T-helper 17 cell (primary cell): ENCODE measurements around the gene PLIN3. TPM values are rescaled to one million over a fixed set of nuclear protein-coding genes. Genes with fewer than 3 reads are reported as not detected.
"Not testable (repeated sequence)": the region's sequence is repeated elsewhere in the genome, so short reads cannot be mapped to it uniquely, and the experiment has no call there.

Experiments
- ATAC-seq: fragments of 150-1000 bp; cut with Tn5 transposase; 2 replicates; pipeline ENCODE4 v1.10.0; 2021; ENCODE audit warnings: mild to moderate bottlenecking, moderate library complexity
- DNase-seq, 3 donors: peaks; one replicate each; pipeline versions ENCODE4 v3.0.0 to v3.0.0-alpha.2; 2020 to 2021
- H3K9me3 ChIP-seq: one replicate; pipeline ENCODE4 v1.7.0; 2013; ENCODE audit warnings: low read length, mild to moderate bottlenecking; ENCODE audit not compliant: control insufficient read depth, poor library complexity, severe bottlenecking
- H3K27ac Mint-ChIP-seq: one replicate; pipeline ENCODE4 v1.8.0; 2022; ENCODE audit warnings: mild to moderate bottlenecking, moderate library complexity, mixed read lengths
- H3K27me3 Mint-ChIP-seq: one replicate; pipeline ENCODE4 v1.8.0; 2022; ENCODE audit warnings: mixed read lengths
- H3K36me3 Mint-ChIP-seq: one replicate; pipeline ENCODE4 v1.8.0; 2022; ENCODE audit warnings: low read depth, mixed read lengths
- H3K4me1 Mint-ChIP-seq: one replicate; pipeline ENCODE4 v1.8.0; 2022; ENCODE audit warnings: mild to moderate bottlenecking, mixed read lengths
- H3K4me3 Mint-ChIP-seq: one replicate; pipeline ENCODE4 v1.8.0; 2022; ENCODE audit warnings: mild to moderate bottlenecking, moderate library complexity, mixed read lengths
- total RNA-seq, 4 donors: library from RNA in 2 of 4; stranded (reverse) in 2 of 4; gene quantifications; one replicate each; pipeline ENCODE4 v1.2.3 and lab custom pipeline; 2022 to 2026

Gene PLIN3
- total RNA-seq, 2 donors from 2014 or later: 19.7 to 21.7 TPM

- Mint-ChIP-seq H3K4me3 (peak overlapping the region; percentile 83), H3K4me1 (peaks cover 27% of the 10 kb centered on the region), H3K36me3 (peaks cover 8% of the 10 kb centered on the region), H3K27ac (peak overlapping the region; percentile 97), H3K27me3 (no peaks in the 10 kb centered on the region)
- ATAC-seq (peak; percentile 13), DNase-seq (no peak)
- H3K9me3 ChIP-seq: no peaks in the 10 kb centered on the region
Measured at GRCh38 chr19:4829001-4829712, 38.3 kb downstream of the PLIN3 start.

DNA sequence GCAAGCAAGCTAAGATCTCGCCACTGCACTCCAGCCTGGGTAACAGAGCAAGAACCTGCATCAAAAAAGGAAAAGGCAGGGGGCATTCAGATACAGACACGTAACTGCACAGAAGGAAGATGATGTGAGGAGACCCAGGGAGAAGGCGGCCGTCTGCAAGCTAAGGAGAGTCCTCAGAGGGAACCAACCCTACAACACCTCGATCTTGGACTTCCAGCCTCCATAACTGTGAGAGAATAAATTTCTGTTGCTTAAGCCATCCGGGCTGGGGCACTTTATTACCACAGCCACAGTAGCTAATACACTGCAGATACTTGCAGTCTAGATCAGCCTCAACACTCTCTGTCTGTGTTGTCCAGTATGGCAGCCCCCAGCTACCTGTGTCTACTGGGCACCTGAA is 43.9 kb downstream of the PLIN3 start:
- H3K27me3 Mint-ChIP-seq: no peaks in the 10 kb centered on the region
- peaks cover 4% of the 10 kb centered on the region for H3K4me1 Mint-ChIP-seq
- no peaks in the 10 kb centered on the region for H3K36me3 Mint-ChIP-seq
- H3K4me3 Mint-ChIP-seq: no peak overlapping the region
- DNase-seq: no peak
- no peak for ATAC-seq
- H3K9me3 ChIP-seq: no peaks in the 10 kb centered on the region
- H3K27ac Mint-ChIP-seq: peak overlapping the region; percentile 54

- not testable (repeated sequence) for H3K27ac Mint-ChIP-seq, H3K9me3 ChIP-seq, H3K4me3 Mint-ChIP-seq, DNase-seq, H3K27me3 Mint-ChIP-seq, ATAC-seq, H3K4me1 Mint-ChIP-seq, H3K36me3 Mint-ChIP-seq
Measured at GRCh38 chr19:4822354-4822753, 45.1 kb downstream of the PLIN3 start.

GRCh38 chr19:4821265-4821664 is 46.2 kb downstream of the PLIN3 start:
- no peak for ATAC-seq
- Mint-ChIP-seq H3K27ac (no peak overlapping the region), H3K4me3 (no peak overlapping the region), H3K4me1 (peaks cover 8% of the 10 kb centered on the region), H3K36me3 (no peaks in the 10 kb centered on the region), H3K27me3 (no peaks in the 10 kb centered on the region)
- H3K9me3 ChIP-seq: no peaks in the 10 kb centered on the region
- DNase-seq: no peak

- ATAC-seq (no peak), DNase-seq (no peak)
- no peaks in the 10 kb centered on the region for H3K9me3 ChIP-seq
- H3K27me3 Mint-ChIP-seq: no peaks in the 10 kb centered on the region
- no peak overlapping the region for H3K4me3 Mint-ChIP-seq
- H3K36me3 Mint-ChIP-seq: no peaks in the 10 kb centered on the region
- peaks cover 20% of the 10 kb centered on the region for H3K4me1 Mint-ChIP-seq
- H3K27ac Mint-ChIP-seq: peak overlapping the region; percentile 76
Measured at GRCh38 chr19:4817467-4818277, 49.8 kb downstream of the PLIN3 start.

- Mint-ChIP-seq H3K4me3 (no peak overlapping the region), H3K27ac (peak overlapping the region; percentile 76), H3K4me1 (peaks cover 22% of the 10 kb centered on the region), H3K27me3 (no peaks in the 10 kb centered on the region), H3K36me3 (no peaks in the 10 kb centered on the region)
- DNase-seq: no peak
- no peak for ATAC-seq
- no peaks in the 10 kb centered on the region for H3K9me3 ChIP-seq
Measured at GRCh38 chr19:4816950-4817278, 50.6 kb downstream of the PLIN3 start.

GRCh38 chr19:4816202-4816949 is 51.1 kb downstream of the PLIN3 start:
- peaks cover 27% of the 10 kb centered on the region for H3K4me1 Mint-ChIP-seq

GRCh38 chr19:4815426-4816201 is 51.9 kb downstream of the PLIN3 start:
- H3K4me3 Mint-ChIP-seq: peak overlapping the region; percentile 78
- peaks cover 30% of the 10 kb centered on the region for H3K4me1 Mint-ChIP-seq
- ATAC-seq (peak; percentile 86), DNase-seq (peak; percentile 49 to 58 (median 50))
- H3K27ac Mint-ChIP-seq: peak overlapping the region; percentile 95
- H3K36me3 Mint-ChIP-seq: no peaks in the 10 kb centered on the region
- no peaks in the 10 kb centered on the region for H3K9me3 ChIP-seq
- H3K27me3 Mint-ChIP-seq: no peaks in the 10 kb centered on the region

More at GRCh38 chr19:4816202-4816949, 51.1 kb downstream of the PLIN3 start:
- DNase-seq (no peak), ATAC-seq (no peak)
- no peaks in the 10 kb centered on the region for H3K36me3 Mint-ChIP-seq
- no peaks in the 10 kb centered on the region for H3K27me3 Mint-ChIP-seq
- H3K27ac Mint-ChIP-seq: peak overlapping the region; percentile 95
- H3K9me3 ChIP-seq: no peaks in the 10 kb centered on the region
- no peak overlapping the region for H3K4me3 Mint-ChIP-seq

DNA sequence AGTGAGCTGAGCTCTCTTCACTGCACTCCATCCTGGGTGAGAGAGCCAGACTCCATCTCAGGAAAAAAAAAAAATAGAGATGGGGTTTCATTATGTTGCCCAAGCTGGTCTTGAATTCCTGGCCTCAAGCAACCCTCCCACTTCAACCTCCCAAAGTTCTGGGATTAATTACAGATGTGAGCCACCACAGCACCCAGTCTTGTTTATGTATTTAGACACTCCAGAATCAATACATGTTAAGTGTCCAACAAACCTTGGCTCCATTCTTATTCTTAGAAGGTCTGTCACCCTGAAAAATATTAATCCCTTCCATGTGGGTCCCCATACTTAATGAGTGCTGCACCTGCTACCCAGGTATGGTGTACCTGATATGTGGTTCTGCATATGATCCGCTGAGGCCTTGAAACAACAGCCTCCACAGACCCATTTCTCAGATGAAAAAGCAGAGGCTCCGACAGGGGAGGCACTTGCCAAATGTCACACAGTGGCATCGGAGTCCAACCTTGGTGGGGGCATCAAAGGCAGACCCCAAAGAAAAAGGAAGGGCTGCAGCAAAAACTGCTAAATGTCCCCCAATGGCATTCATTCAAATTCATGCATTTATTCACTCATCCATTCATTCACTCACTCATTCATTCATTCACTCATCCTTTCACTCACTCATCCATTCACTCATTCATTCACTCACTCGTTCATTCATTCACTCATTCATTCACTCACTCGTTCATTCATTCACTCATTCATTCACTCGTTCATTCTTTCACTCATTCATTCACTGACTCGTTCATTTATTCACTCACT is 52.6 kb downstream of the PLIN3 start:
- H3K9me3 ChIP-seq: no peaks in the 10 kb centered on the region
- Mint-ChIP-seq H3K36me3 (no peaks in the 10 kb centered on the region), H3K4me1 (peaks cover 30% of the 10 kb centered on the region), H3K27me3 (no peaks in the 10 kb centered on the region), H3K4me3 (peak overlapping the region; percentile 78), H3K27ac (peak overlapping the region; percentile 95)
- DNase-seq (no peak), ATAC-seq (no peak)

DNA sequence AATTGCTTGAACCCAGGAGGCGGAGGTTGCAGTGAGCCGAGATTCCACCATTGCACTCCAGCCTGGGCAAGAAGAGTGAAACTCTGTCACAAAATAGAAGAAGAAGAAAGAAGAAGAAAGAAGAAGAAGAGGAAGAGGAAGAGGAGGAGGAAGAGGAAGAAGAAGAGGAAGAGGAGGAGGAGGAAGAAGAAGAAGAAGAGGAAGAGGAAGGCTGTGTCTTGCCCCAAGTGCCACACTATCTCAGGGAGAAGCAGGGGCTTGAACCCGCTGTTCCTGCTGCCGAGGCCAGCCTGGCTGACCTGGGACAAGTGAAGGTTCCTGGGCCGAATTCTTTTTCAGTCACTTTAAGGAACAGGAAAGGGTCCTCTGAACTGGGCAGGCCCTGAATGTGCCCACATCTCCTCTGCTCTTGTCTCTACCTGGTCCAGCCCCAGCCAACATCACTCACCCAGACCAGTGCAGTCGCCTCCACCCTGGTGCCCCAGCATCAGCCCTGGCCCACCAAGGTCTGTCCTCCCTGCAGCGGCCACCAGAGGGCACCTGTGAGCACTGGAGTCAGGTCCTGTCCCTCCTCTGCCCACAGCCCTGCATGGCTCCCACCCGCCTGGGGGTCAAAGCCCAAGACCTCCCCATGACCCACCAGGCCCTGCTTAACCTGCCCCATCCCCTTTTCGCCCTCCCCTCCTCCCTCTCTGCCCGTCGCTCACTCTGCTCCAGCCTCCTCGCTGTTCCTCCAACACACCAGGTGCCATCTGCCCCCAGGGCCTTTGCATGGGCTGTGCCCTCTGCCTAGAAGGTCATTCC is 55.9 kb downstream of the PLIN3 start:
- Mint-ChIP-seq H3K4me3 (peak overlapping the region; percentile 36), H3K36me3 (no peaks in the 10 kb centered on the region), H3K27me3 (no peaks in the 10 kb centered on the region), H3K27ac (peak overlapping the region; percentile 21), H3K4me1 (peaks cover 28% of the 10 kb centered on the region)
- no peaks in the 10 kb centered on the region for H3K9me3 ChIP-seq
- ATAC-seq (peak; percentile 75), DNase-seq (peak; percentile 72 to 95 (median 78))

DNA sequence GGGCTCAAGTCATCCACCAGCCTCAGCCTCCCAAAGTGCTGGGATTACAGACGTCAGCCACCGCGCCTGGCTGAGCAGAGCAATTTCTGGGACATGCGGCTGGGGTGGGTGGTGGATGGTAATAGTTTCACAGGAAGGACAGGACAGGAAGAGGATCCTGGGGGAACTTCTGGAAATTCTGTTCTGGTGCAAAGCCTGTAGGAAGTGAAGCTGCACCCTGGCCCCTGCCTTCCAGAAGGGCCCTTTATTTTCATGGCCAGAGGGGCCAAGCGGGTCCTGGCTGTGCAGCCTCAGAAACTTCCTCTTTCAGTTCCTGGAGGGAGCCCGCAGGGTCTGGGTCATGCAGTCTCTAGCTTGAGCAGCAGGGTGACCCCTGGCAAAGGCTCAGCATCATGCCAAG is 60.3 kb downstream of the PLIN3 start:
- peaks cover 12% of the 10 kb centered on the region for H3K4me1 Mint-ChIP-seq
- no peak overlapping the region for H3K27ac Mint-ChIP-seq
- no peak for DNase-seq
- no peak overlapping the region for H3K4me3 Mint-ChIP-seq
- ATAC-seq: no peak
- H3K27me3 Mint-ChIP-seq: no peaks in the 10 kb centered on the region
- H3K9me3 ChIP-seq: no peaks in the 10 kb centered on the region
- H3K36me3 Mint-ChIP-seq: no peaks in the 10 kb centered on the region
